ENCODE results near the gene PADI2.

DNA sequence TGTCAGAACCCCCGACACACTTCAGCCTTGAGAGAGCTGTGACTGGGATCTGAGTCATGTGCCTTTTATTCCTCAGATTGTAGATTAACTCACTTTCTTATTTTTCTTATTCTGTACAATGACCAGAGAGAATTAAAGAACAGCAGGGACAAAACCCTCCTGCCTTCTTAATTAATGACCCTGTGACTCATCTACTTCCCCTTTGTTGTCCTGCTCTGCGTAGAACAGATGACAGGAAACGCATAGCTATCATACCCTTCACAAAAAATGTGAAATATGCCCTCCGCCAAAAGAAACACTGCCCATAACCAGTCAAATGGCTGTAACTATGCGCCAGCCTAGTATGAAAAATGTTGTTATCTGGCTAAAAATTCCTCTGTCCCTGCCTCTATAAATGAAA, 9.1 kb upstream of the PADI2 start:
- no peak for TF ChIP-seq CTCF (IDR thresholded peaks at IDR 0.05)
- no peak for TF ChIP-seq POLR2A (IDR thresholded peaks at IDR 0.05)

All from uterus (tissue), 2 donors.